Measurements from ENCODE around the gene FAM117A.
A peak's percentile ranks its signal among the peaks of the same experiment; 100 is the strongest.

FAM117A gene

DNA sequence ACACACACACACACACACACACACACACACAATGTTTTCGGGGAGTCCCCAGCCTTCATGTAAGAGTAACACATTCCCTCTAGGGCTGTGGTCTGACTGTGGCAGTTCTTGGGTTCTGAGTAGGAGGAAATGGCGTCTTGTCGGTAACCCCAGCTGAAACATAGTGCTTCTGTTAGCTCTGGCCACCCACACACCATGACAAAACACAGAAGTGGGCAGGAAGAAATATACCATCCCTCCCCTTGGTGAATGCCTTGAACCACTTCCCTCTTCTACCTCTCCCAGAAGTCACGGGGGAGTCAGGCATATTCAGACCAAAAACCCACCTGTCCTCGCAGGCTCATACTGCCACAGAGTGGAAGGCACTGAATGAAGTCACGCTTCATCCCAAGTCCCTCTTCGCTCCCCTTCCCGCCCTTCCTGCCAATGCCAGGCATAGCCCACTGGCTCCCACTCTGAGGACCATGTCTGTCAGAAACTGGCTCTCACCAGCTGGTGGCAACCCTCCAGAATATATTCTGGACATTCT lies 67.6 kb downstream of the FAM117A start:
- Histone ChIP-seq H3K4me3 (no peak overlapping the region), H3K4me1 (no peaks in the 10 kb centered on the region), H3K36me3 (replicated peaks) (peaks cover 10% of the 10 kb centered on the region), H3K9me3 (no peaks in the 10 kb centered on the region), H3K27me3 (ENCODE audit: low read depth) (no peaks in the 10 kb centered on the region)
- DNase-seq (ENCODE audit: low spot score in 2 of 2): no peak
- in situ Hi-C loops (cut with MboI; ENCODE audit: low sequenced_read_pairs): loop anchor here (5.0 kb wide), 1 partner anchor 124 kb away; no protein-coding TSS in a partner anchor

DNA sequence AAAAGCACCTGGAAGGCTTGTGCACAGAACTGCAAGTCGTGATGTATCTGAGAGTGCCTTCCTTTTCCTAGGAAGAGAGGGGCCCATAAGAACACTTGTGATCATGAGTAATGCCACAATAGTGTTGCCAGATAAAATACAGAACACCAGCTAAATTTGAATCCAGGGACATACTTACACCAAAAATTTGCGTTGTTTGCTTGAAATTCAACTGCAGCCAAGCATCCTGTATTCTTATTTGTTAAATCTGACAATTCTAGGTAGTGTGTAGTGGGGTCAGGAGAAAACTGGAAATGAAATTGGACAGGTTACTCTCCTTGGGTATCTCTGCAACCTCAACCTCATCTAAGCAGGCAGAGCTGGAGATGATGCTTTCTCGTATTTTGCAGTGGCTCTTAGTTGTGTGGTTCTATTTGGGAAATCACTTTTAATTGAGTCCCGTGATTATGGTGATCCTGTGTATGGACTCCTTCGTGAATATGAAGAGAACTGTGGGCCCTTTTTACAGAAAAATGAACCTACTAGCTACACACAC lies 68.2 kb downstream of the FAM117A start:
- in situ Hi-C loops (cut with MboI; ENCODE audit: low sequenced_read_pairs): loop anchor here (5.0 kb wide), 1 partner anchor 123 kb away; no protein-coding TSS in a partner anchor
- no peaks in the 10 kb centered on the region for H3K9me3 ChIP-seq
- DNase-seq (ENCODE audit: low spot score in 2 of 2): no peak
- peaks cover 5% of the 10 kb centered on the region for H3K36me3 ChIP-seq (replicated peaks)
- no peak overlapping the region for H3K4me3 ChIP-seq
- H3K27me3 ChIP-seq (ENCODE audit: low read depth): no peaks in the 10 kb centered on the region
- H3K4me1 ChIP-seq: no peaks in the 10 kb centered on the region

DNA sequence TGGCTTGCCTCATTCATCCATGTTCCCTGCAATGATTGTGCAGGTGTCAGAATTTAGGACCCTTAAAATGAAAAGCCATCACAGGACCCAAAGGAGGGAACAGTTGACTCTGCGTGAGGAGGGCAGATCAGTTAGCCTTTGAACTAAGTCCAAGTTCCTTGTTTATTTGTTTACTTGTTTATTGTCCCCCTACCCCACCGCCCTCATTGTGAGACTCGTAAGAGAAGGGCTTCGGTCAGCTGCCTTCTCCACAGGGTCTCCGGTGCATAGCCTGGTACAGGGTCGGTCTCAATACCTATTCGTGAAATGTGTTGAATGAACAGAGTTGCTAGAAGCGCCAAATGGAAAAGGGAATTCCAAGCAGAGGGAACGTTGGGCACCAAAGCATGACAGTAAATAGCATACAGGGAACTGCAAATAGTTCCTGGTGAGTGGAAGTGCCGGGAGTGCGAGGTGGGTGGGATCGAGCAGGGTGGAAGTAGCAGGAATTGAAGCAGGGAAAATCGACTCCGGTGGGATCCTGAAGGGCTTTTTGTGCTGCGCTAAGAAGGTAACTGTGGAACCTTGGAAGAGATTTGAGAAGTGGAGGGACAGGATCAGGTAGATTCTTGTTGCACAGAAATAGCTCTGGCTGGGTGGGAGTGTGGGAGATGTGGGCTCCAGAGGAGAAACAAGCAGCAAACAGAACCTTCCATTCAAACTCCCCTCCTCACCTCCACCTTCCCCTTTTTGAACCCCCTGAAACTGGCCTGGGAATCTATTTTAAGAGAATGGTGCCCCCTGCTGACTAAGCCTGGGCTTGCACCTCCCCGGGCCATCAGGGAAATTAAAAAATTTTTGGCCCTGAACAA lies 68.9 kb downstream of the FAM117A start:
- Histone ChIP-seq H3K4me3 (no peak overlapping the region), H3K27me3 (ENCODE audit: low read depth) (no peaks in the 10 kb centered on the region), H3K4me1 (no peaks in the 10 kb centered on the region), H3K36me3 (replicated peaks) (no peaks in the 10 kb centered on the region), H3K9me3 (no peaks in the 10 kb centered on the region)
- in situ Hi-C loops (cut with MboI; ENCODE audit: low sequenced_read_pairs): loop anchor here (5.0 kb wide), 1 partner anchor 123 kb away; no protein-coding TSS in a partner anchor
- DNase-seq (ENCODE audit: low spot score in 2 of 2): peak in 1 of 2 experiments; percentile 76

DNA sequence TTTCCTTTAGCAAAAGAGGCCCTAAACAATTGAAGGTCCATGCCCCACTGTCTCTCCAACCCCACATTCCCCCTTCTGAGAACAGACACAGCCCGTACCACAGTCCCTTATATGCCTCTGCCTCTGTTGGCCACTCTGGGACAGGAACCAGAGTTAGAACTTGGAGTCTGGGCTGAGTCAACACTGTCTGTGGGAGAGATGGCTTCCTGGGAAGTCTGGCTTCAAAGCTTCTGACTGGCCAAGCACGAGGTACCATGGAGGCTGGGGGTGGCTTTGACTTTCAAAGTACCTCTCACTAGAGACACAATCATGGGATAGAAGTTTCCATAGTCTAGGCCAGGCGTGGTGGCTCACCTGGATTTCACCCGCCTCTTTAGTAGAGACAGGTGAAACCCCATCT lies 71.2 kb downstream of the FAM117A start:
- in situ Hi-C loops (cut with MboI; ENCODE audit: low sequenced_read_pairs): no loop called here
- no peaks in the 10 kb centered on the region for H3K27me3 ChIP-seq (ENCODE audit: low read depth)
- H3K9me3 ChIP-seq: no peaks in the 10 kb centered on the region
- no peak for DNase-seq (ENCODE audit: low spot score in 2 of 2)
- no peaks in the 10 kb centered on the region for H3K36me3 ChIP-seq (replicated peaks)
- no peaks in the 10 kb centered on the region for H3K4me1 ChIP-seq
- no peak overlapping the region for H3K4me3 ChIP-seq

DNA sequence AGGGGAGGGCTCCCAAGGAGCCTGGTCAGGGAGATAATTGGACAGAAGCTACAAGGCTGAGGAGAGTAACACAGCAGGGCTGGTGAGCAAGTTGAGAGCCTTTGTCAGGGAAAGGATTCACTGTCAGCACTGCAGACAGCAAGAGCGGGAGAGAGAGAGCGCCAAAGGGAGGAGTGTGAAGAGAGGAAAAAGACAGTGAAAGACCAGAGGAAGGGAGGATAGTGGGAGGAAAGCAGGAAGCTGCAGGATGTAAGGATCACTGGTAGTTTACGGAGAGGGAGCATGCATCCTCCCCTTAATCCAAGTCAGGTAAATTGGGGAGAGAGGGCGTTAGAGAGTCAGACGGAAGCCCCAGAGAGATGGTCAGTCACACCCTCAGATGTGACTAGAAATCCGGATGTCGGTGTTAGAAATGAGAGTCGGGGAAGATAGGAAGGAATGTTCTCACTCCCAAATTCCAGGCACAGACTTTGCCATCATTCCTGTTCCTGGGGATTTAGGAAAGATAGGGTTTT lies 72.2 kb downstream of the FAM117A start:
- Histone ChIP-seq H3K4me1 (no peaks in the 10 kb centered on the region), H3K9me3 (no peaks in the 10 kb centered on the region), H3K4me3 (no peak overlapping the region), H3K36me3 (replicated peaks) (no peaks in the 10 kb centered on the region), H3K27me3 (ENCODE audit: low read depth) (no peaks in the 10 kb centered on the region)
- in situ Hi-C loops (cut with MboI; ENCODE audit: low sequenced_read_pairs): no loop called here
- no peak for DNase-seq (ENCODE audit: low spot score in 2 of 2)

DNA sequence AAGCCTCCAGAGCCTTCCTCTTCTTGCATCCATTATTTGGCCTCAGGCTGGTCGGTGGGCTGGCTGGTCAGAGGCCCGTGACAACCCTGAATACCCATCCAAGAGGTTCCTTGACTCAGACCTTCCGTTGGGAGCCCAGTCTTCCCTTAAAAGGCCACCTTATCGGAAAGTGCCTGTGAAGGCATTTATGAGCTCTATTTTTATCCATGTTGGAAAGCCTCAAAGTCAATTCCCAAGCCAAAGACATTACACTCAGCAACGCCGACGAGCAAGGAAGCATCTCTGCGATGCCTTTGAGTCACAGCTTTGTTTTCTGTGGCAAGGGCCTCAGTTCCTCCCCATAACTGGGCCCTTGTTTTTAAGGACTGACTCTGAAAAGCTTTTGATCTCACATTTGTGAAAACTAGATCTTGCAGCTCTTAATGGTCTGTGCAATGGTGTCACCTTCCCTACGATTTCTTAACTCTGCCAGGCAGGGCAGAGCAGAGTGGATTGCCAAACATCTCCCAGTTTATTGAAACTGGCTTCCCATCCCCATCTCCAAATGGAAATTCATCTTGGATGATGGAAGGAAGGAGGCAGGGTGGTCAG lies 72.8 kb downstream of the FAM117A start:
- H3K4me3 ChIP-seq: no peak overlapping the region
- no peaks in the 10 kb centered on the region for H3K27me3 ChIP-seq (ENCODE audit: low read depth)
- H3K9me3 ChIP-seq: no peaks in the 10 kb centered on the region
- no peaks in the 10 kb centered on the region for H3K4me1 ChIP-seq
- in situ Hi-C loops (cut with MboI; ENCODE audit: low sequenced_read_pairs): no loop called here
- H3K36me3 ChIP-seq (replicated peaks): no peaks in the 10 kb centered on the region
- DNase-seq (ENCODE audit: low spot score in 2 of 2): no peak

DNA sequence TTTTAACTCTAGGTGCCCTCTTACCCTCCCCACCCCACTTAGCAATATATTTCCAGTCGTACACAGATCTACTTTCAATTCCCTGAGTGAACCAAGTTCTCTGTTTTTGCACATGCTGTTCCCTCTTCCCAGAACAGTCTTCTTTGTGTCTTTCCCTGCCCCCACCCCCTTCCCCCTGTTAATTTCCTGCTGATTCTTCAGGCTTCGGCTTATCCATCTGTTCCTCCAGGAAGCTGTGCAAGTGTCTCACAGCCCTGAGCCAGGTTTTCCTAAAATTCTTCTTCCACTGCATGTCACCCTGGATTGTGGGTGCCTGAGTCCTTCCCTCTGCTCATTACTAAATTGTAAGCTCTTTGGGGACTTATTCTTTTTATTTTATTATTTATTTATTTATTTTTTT lies 73.7 kb downstream of the FAM117A start:
- Histone ChIP-seq H3K27me3 (ENCODE audit: low read depth) (peaks cover 6% of the 10 kb centered on the region), H3K4me1 (no peaks in the 10 kb centered on the region), H3K36me3 (replicated peaks) (no peaks in the 10 kb centered on the region), H3K4me3 (no peak overlapping the region), H3K9me3 (no peaks in the 10 kb centered on the region)
- in situ Hi-C loops (cut with MboI; ENCODE audit: low sequenced_read_pairs): no loop called here
- no peak for DNase-seq (ENCODE audit: low spot score in 2 of 2)

DNA sequence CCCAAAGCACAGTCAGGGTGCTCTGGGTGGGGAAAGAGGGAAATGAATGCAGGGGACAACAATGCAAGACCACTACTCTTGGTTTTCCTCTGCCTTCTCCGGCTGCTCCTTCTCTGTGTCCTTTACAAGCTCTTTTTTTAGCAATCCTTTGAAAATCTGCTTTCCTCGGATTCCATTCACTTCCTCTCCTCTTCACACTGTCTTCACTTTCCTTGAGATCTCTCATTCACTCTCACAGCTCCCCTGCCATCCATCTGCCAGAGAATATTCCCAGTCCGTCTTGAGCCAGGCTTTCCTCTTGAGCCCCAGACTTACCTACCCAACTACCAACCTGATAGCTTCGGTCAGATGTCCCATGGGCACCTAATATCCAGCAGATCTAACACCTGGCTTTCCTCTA lies 75.1 kb downstream of the FAM117A start:
- Histone ChIP-seq H3K27me3 (ENCODE audit: low read depth) (peaks cover 8% of the 10 kb centered on the region), H3K4me3 (no peak overlapping the region), H3K36me3 (replicated peaks) (no peaks in the 10 kb centered on the region), H3K9me3 (no peaks in the 10 kb centered on the region), H3K4me1 (no peaks in the 10 kb centered on the region)
- in situ Hi-C loops (cut with MboI; ENCODE audit: low sequenced_read_pairs): no loop called here
- DNase-seq (ENCODE audit: low spot score in 2 of 2): no peak

DNA sequence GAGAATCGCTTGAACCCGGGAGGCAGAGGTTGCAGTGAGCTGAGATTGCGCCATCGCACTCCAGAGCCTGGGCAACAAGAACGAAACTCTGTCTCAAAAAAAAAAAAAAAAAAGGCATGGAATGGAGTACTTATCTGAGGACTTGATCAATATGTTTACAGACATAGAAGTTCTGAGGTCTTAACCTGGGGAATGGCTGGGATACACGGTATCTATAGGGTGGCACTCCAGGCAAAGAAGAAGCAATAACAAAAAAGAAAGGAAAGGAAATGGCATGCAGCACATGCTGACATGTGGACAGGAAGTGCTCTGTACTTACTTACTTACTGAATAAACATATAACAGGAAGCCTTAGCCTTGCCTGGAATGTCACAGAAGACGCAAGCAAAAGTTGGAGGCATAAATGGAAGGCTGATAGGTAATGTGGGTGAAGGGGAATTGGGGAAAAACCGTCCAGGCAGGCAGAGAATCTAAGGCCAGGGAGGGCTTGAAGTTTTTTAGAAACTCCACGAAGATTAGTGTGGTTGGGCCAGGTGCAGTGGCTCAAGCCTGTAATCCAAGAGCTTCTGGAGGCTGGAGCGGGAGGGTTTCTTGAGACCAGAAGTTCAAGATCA lies 75.9 kb downstream of the FAM117A start:
- Histone ChIP-seq H3K4me3 (no peak overlapping the region), H3K4me1 (no peaks in the 10 kb centered on the region), H3K36me3 (replicated peaks) (no peaks in the 10 kb centered on the region), H3K27me3 (ENCODE audit: low read depth) (peaks cover 8% of the 10 kb centered on the region), H3K9me3 (no peaks in the 10 kb centered on the region)
- in situ Hi-C loops (cut with MboI; ENCODE audit: low sequenced_read_pairs): no loop called here
- no peak for DNase-seq (ENCODE audit: low spot score in 2 of 2)

DNA sequence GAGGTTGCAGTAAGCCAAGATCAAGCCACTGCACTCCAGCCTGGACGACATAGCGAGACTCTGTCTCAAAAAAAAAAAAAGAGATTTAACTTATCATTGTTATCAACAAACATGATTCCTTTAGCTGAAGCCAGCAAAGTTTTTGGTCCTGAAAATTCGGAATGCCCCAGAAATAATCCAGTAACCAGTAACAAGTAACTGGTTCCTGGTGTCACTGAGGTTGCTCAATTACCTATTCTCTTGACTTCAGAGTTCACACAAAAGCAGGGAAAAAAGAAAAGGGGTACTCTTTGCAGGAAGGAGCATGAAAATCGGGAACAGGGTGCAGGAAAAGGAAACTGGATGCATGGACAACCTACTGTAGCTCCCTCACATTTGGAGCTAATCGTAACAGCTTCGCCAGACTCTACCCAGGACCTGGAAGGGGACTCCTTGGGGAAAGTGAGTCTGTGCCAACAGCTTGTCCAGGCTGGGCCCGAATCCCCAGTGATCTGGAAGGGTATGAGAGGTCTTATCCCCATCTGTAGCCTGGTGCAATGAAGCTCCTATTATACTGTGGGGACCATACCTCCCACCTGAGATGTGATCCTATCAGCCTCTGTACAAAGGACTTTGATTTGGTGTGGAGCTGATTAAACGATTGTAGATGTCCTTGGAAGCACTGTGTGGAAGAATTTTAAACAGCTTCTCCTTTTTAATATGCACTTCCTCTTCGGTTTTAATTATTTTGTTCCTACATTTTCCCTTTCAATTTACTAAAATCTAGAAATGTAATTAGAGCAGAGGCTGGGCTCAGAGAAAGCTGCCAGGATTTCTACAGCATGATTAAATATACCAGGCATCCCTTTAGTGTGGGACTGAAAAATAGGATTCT lies 82.6 kb downstream of the FAM117A start:
- Histone ChIP-seq H3K27me3 (ENCODE audit: low read depth) (peaks cover 8% of the 10 kb centered on the region), H3K36me3 (replicated peaks) (no peaks in the 10 kb centered on the region), H3K4me1 (peaks cover 3% of the 10 kb centered on the region), H3K9me3 (no peaks in the 10 kb centered on the region), H3K4me3 (no peak overlapping the region)
- DNase-seq (ENCODE audit: low spot score in 2 of 2): no peak
- in situ Hi-C loops (cut with MboI; ENCODE audit: low sequenced_read_pairs): no loop called here

DNA sequence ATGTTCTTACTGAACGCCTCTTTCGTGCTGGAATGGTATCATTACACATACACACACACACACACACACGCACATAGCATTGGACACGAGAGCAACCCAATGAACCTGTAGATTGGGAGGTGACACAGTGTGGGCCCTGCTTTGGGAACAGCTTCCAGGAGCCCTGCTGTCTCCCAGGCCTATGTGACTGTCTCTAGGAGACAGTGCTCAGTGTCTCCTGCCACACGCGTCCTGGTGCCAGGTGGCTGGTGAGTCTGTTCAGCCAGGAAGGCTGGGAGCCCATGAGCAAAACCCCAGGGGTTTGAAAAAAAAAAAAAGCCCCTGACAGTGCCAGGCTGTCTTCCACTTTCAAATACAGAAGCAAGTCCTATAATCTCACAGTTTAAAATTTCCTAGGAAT lies 83.6 kb downstream of the FAM117A start:
- Histone ChIP-seq H3K27me3 (ENCODE audit: low read depth) (peaks cover 4% of the 10 kb centered on the region), H3K4me3 (no peak overlapping the region), H3K9me3 (no peaks in the 10 kb centered on the region), H3K4me1 (peaks cover 7% of the 10 kb centered on the region), H3K36me3 (replicated peaks) (no peaks in the 10 kb centered on the region)
- no peak for DNase-seq (ENCODE audit: low spot score in 2 of 2)
- in situ Hi-C loops (cut with MboI; ENCODE audit: low sequenced_read_pairs): no loop called here

DNA sequence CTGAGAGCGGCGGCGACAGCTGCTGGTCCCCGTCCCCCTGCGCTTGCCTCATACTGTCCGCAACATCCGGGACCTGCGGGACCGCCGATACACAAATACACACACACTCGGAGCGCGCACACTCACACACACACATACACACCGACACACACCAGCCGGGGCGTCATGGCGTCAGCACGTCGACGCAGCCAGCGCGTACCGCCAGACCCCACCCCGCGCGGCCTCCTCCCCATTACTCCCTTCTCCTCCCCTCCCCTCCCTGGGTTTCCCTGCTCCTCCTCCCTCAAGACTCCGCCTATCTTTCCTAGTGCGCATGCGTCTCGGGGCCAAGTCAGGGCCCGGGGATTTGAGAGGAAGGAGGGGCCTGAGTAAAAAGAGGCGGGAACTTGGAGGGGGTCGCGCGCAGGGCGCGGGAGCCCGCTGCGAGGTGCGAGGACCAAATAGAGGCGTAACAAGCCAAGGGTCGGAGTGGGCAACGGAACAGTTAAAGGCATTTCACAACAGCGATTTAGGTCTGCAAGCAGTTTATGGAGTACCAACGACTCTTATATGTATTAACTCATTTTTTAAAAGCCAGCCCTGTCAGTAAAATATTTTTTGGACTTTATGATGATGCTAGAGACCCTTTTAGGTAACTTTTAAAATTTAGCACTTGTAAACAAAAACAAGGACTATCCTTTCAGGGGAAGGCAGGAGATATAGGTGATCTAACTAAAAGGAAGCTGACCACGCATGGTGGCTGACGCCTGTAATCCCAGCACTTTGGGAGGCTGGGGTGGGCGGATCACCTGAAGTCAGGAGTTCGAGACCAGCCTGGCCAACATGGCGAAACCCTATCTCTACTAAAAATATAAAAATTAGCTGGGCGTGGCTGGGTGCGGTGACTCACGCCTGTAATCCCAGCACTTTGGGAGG lies 85.7 kb downstream of the FAM117A start, which contains the start of gene SPOP:
Gene SPOP (minus strand): TSS at position 165 of the 915 bp plus-strand sequence. CDS start 55,287 bp downstream, outside the sequence.
- H3K4me1 ChIP-seq: peaks cover 7% of the 10 kb centered on the region
- H3K27me3 ChIP-seq (ENCODE audit: low read depth): no peaks in the 10 kb centered on the region; the same call in 1 of the 2 replicates
- in situ Hi-C loops (cut with MboI; ENCODE audit: low sequenced_read_pairs): no loop called here
- H3K4me3 ChIP-seq: peak within 1 kb of the TSS; percentile 52
- H3K36me3 ChIP-seq (replicated peaks): no peaks in the 10 kb centered on the region
- peak; percentile 98 to 99 for DNase-seq (ENCODE audit: low spot score in 2 of 2)
- no peaks in the 10 kb centered on the region for H3K9me3 ChIP-seq
